NOMO-1 (cell line): ENCODE measurements around the gene DTNB.

Experiments used
- DNase-seq, 2 experiments: peaks; one replicate each; lab custom pipeline; 2025; ENCODE audit not compliant: unreplicated experiment in 2 of 2; lab: John Stamatoyannopoulos, UW

The DTNB gene

DNA sequence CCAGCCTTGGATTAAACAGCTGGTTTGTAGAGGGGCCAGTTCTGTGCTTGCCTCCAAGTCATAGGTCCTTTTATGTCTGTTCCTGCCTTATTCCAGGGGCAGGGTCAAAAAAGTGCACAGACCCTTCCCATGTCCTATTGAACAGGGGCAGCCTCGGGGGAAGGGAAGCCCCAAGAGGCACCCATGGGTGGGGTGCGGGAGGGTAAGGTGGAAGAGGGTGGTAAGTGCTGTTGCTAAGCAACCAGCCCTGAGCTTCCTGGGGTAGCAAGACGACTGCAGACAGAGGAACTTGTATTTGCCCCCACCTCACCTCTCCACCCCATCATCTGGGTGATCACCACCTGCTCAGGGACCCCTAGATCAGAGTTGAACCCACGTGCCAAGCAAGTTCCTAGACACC, 339.4 kb downstream of the DTNB start:
- DNase-seq: no peak

DNA sequence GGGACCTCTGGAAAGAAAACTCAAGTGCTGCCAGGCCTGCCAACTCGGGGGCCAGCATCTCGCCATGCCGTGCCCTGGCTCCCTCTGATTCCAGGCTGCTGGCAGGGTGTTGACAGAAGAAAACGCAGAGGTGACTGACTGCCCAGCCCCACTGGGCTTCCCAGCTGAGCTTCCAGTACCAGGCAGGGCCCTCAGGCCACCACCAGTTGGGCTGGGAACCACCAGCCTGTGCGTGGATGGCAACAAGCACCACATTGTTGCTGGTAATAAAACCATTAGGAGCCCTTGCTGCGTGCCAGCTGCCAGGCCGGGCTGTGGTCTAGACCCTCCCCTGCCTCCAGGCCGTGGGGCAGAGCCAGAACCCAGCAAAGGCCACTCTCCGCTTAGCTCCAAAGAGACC, 340.8 kb downstream of the DTNB start:
- DNase-seq: no peak

DNA sequence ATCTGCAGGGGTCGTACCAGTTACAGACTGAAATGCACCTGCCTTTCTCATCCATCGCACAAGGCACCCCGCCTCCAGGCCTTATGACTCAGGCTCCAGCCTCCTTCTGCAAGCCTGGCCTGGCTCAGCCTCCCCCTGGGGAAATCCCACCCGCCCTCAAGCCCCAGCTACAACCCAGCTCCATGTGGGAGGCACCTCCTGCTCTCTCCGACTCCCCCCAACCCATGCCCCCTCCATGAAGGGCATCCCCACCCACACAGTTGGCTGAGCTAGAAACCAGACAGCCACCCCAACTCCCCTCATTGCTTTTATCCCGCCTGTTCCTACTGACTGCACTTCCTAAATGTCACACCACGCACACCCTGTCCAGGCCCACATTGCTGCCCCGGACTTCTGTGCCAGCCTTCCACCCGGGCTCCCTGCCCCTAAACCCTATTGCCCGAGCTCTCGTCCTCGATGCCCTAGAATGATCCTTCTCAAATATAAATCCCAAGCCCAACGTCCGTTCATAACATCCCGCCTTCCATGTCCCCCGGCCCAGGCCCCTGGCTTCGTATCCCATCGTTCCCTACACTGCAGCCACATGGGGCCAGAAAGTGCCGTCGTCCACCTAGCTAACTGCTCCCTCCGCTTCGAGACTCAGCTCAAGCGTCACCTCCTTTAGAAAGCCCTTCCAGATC, 341.6 kb downstream of the DTNB start:
- no peak for DNase-seq

DNA sequence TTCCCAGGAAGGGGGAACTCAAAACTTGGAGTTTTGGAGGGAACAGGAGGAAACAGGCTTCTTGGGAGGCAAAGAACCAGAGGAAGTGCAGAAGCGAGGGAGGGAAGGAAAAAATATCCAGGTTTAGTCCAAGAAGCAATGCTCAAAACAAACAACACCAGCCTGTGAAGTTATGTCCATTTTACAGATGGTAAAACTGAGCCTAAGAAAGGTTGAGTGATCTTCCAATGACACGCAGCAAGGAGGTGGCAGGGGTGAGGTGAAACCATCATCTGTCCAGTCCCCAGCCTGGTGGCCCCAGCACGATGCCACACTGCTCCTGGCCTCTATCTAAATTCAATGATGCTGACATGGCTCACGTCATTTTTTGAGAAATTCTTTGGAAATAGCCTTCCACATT, 342.4 kb downstream of the DTNB start:
- no peak for DNase-seq

DNA sequence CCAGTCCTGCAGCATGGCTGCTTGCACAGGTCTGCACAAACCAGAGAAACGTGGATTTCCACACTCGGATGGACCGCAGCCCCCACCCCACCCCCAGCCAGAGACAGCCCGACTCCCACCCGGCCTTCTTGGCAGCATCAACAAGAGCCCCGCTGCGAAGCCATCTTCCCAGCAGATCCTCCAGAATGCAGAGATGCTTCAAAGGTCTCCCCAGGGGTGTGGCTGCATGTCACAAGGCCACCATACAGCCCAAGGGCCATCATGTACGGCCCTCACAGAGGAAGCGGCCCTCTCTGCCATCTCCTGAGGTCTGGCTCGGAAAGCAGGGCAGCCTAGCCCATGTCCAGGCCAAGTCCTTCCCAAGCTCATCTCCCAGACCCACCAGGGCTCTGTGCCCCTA, 343.1 kb downstream of the DTNB start:
- DNase-seq: no peak

DNA sequence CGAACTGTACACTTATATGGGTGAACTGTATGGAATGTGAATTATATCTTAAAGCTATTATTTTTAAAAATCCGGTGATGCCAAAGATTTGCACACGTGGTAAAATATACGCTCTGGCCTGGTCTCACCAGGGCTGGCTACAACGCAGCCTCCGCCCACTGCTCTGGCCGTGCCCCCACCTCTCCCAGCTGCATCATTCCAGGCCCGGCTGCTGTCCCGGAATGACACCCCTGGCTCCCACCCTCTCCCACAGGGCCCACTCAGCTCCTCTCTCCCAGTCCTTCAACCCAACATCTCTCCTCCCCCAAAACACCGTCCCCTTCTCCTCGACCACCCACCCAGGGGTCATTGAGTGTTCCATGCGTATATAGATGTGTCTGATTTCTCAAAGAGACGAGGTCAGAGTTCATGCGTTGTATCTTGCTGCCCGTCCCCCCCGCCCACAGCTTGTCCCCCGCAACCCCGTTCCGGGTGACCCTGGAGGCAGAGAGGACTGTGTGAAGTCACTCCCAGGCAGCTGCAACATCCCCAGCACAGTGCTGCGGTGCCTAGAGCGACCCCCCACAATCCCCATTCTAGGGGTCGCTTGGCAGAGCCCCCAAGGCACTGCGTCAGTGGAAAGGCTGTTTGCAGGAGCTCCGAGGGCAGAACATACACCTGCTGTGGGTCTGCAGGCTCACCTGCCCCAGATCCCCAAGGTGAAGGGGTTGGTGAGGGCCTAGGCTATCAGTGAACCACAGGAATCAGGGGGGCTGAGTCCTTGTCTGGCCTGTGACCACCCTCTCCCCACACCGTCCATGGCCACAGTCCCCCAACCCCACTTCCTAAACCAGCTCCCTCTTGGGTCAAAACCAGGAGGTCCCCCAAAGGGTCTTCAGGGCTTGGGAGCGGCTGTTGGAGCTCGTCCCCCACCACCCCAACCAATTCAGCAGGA, 345.0 kb downstream of the DTNB start:
- no peak for DNase-seq
